Endothelial cell of umbilical vein (primary cell): ENCODE data around the gene GRID2IP. TPM values are rescaled to one million over a fixed set of nuclear protein-coding genes. Genes with fewer than 3 reads are reported as not detected.

Source experiments
- BruUV-seq: library from RNA; stranded (reverse); fragments of 400-500 nt; replicated peaks from 2 replicates; lab custom pipeline; 2021; lab: Mats Ljungman, UMichigan
- CTCF ChIA-PET: fragments of 300-600, 350-600 bp; sonication (Branson Sonifier 250); formaldehyde crosslinking; loops from one replicate; lab custom pipeline; 2021; ENCODE audit warnings: antibody characterized with exemption, inconsistent platforms; lab: Charles Lee
- POLR2A ChIA-PET: fragments of 300-600, 350-600 bp; sonication (Branson Sonifier 250); formaldehyde crosslinking; loops from one replicate; lab custom pipeline; 2021; ENCODE audit warnings: antibody characterized with exemption, inconsistent platforms; lab: Charles Lee
- DNase-seq: peaks from one replicate; pipeline ENCODE4 v3.0.0-alpha.2; 2011; ENCODE audit warnings: low read depth, low spot score
- FAIRE-seq: peaks from 2 replicates; lab custom pipeline; 2011; peaks lifted over from hg19 to GRCh38; lab: Jason Lieb, UNC
- H2AFZ ChIP-seq: 2 replicates; pipeline ENCODE4 v1.6.0; 2012; ENCODE audit warnings: low read depth, low read length, control low read depth, inconsistent platforms
- H3K27ac ChIP-seq: 2 replicates; pipeline ENCODE4 v1.5.1; 2011; ENCODE audit warnings: low read depth, mild to moderate bottlenecking, control low read depth, low read length, moderate library complexity; ENCODE audit not compliant: insufficient read depth
- H3K27me3 ChIP-seq, 2 experiments: 2 replicates each; pipeline versions ENCODE4 v1.6.0 to v1.6.1; 2011; ENCODE audit warnings: low read length in 2 of 2, mixed read lengths in 1 of 2; ENCODE audit not compliant: control insufficient read depth in 2 of 2, insufficient read depth in 2 of 2
- H3K36me3 ChIP-seq, 2 experiments: 2 replicates in 1 of 2; 3 replicates in 1 of 2; pipeline ENCODE4 v1.5.1; 2011; ENCODE audit warnings: low read length in 2 of 2, mild to moderate bottlenecking in 1 of 2, moderate library complexity in 1 of 2; ENCODE audit not compliant: control insufficient read depth in 2 of 2, insufficient read depth in 2 of 2; ENCODE audit errors: extremely low read depth in 1 of 2
- H3K4me1 ChIP-seq: 3 replicates; pipeline ENCODE4 v1.5.1; 2011; ENCODE audit warnings: mild to moderate bottlenecking, low read length; ENCODE audit not compliant: control insufficient read depth, insufficient read depth; ENCODE audit errors: extremely low read depth
- H3K4me2 ChIP-seq: 2 replicates; pipeline ENCODE4 v1.6.1; 2011; ENCODE audit warnings: low read length, control low read depth, mixed read lengths; ENCODE audit not compliant: insufficient read depth
- H3K4me3 ChIP-seq, 3 experiments: fragments of 200-600 bp in 1 of 3; sonication (generic), shearing (Covaris generic) in 1 of 3; replicated peaks in 1 of 3; 2 replicates each; pipeline ENCODE4 v1.5.1; 2011 to 2016; ENCODE audit warnings: control low read depth in 3 of 3, low read length in 3 of 3, mild to moderate bottlenecking in 2 of 3, inconsistent platforms in 1 of 3, low read depth in 1 of 3, moderate library complexity in 1 of 3; ENCODE audit not compliant: insufficient read depth in 1 of 3
- H3K79me2 ChIP-seq: 2 replicates; pipeline ENCODE4 v1.6.0; 2012; ENCODE audit warnings: low read length, inconsistent platforms; ENCODE audit not compliant: control insufficient read depth, insufficient read depth
- H3K9ac ChIP-seq: replicated peaks from 2 replicates; pipeline ENCODE3; 2011; ENCODE audit warnings: low read length, control low read depth; ENCODE audit not compliant: insufficient read depth; ENCODE audit errors: extremely low read depth
- H3K9me1 ChIP-seq: replicated peaks from 3 replicates; pipeline ENCODE4 v1.6.0; 2011; ENCODE audit warnings: mild to moderate bottlenecking, low read length; ENCODE audit not compliant: control insufficient read depth, insufficient read depth; ENCODE audit errors: extremely low read depth
- H3K9me3 ChIP-seq: replicated peaks from 2 replicates; pipeline ENCODE4 v1.5.1; 2012; ENCODE audit warnings: low read length, inconsistent platforms; ENCODE audit not compliant: control insufficient read depth, insufficient read depth
- H4K20me1 ChIP-seq: replicated peaks from 2 replicates; pipeline ENCODE3; 2011; ENCODE audit warnings: mild to moderate bottlenecking, low read length; ENCODE audit not compliant: control insufficient read depth, insufficient read depth; ENCODE audit errors: extremely low read depth
- CTCF ChIP-seq, 2 donors: IDR thresholded peaks; 1 replicate in 1 of 2; 2 replicates in 1 of 2; pipeline ENCODE4 v1.5.1; 2011; ENCODE audit warnings: low read length in 2 of 2, mild to moderate bottlenecking in 2 of 2, moderate library complexity in 2 of 2, control low read depth in 1 of 2, inconsistent platforms in 1 of 2, low read depth in 1 of 2; ENCODE audit not compliant: insufficient read depth in 1 of 2; ENCODE audit errors: extremely low read depth in 1 of 2
- EZH2 ChIP-seq: IDR thresholded peaks from 2 replicates; pipeline ENCODE4 v1.6.1; 2012; ENCODE audit warnings: borderline replicate concordance, low read depth, mild to moderate bottlenecking, moderate library complexity, low read length, inconsistent platforms; ENCODE audit not compliant: severe bottlenecking
- FOS ChIP-seq: IDR thresholded peaks from 2 replicates; pipeline ENCODE4 v1.6.1; 2011; ENCODE audit warnings: mild to moderate bottlenecking, low read length, moderate library complexity, borderline replicate concordance; ENCODE audit not compliant: insufficient read depth
- JUN ChIP-seq: IDR thresholded peaks from 2 replicates; pipeline ENCODE4 v1.6.1; 2011; ENCODE audit warnings: borderline replicate concordance, low read depth; ENCODE audit not compliant: insufficient read length, insufficient read depth
- MAX ChIP-seq: IDR thresholded peaks from 2 replicates; pipeline ENCODE4 v1.6.1; 2011; ENCODE audit not compliant: insufficient read depth, insufficient read length
- MYC ChIP-seq: IDR thresholded peaks from one replicate; pipeline ENCODE4 v1.6.1; 2011; ENCODE audit warnings: mild to moderate bottlenecking, low read depth, low read length
- POLR2A ChIP-seq: IDR thresholded peaks from 2 replicates; pipeline ENCODE4 v1.6.1; 2012; ENCODE audit warnings: low read depth, mild to moderate bottlenecking, control low read depth, low read length
- POLR2AphosphoS5 ChIP-seq: IDR thresholded peaks from 2 replicates; pipeline ENCODE4 v1.6.1; 2012; ENCODE audit warnings: low read depth, mild to moderate bottlenecking, control low read depth, low read length, moderate library complexity; ENCODE audit not compliant: insufficient read depth
- dilution Hi-C: fragments of 300-500 bp; cut with MboI; formaldehyde crosslinking; loops from one replicate; pipeline ENCODE4 v1.15.0; 2019; ENCODE audit warnings: low sequenced_read_pairs; ENCODE audit not compliant: extremely low pct_ligation_motif_present
- intact Hi-C: fragments of 100-400 bp; cut with micrococcal nuclease; formaldehyde crosslinking; loops from one replicate; pipeline ENCODE4 v1.10.0; 2022
- polyA plus RNA-seq, 4 experiments: library from polyadenylated mRNA; depleted of rRNA in 3 of 4; stranded (reverse) in 3 of 4; unstranded in 1 of 4; fragments of >200 nt; gene quantifications; 2 replicates each; pipeline versions ENCODE4 v1.2.1 to v1.2.3, GENCODE V29; 2011 to 2012; ENCODE audit warnings: missing spikeins in 1 of 4
- total RNA-seq: library from RNA; stranded (reverse); gene quantifications from 2 replicates; pipeline ENCODE4 v1.2.3, GENCODE V29; 2021

GRID2IP gene
- total and polyA plus RNA-seq, 2 donors (not counting 3 experiments of a cell fraction or from before 2014, with no cell fraction given): not detected

GRCh38 chr7:6495597-6496262, 55.5 kb downstream of the GRID2IP start:
- TF ChIP-seq CTCF (IDR thresholded peaks at IDR 0.05; ENCODE audit: extremely low read depth in 1 of 2, insufficient read depth in 1 of 2, low read depth in 1 of 2, low read length in 2 of 2) (no peak), POLR2A (no peak), MYC (no peak), FOS (no peak)
- ChIA-PET CTCF (interaction anchor here (1.0 kb wide), 1 partner anchor 20 kb away, joined by 3 read pairs; no protein-coding TSS in a partner anchor), POLR2A (no interaction called here)
- Histone ChIP-seq H3K4me2 (no peak overlapping the region), H3K36me3 (no peaks in the 10 kb centered on the region), H3K4me1 (no peaks in the 10 kb centered on the region), H3K9ac (no peak overlapping the region), H3K27ac (no peak overlapping the region), H3K9me3 (no peaks in the 10 kb centered on the region), H3K79me2 (no peaks in the 10 kb centered on the region), H3K9me1 (no peaks in the 10 kb centered on the region), H3K27me3 (peaks cover 3 to 6% of the 10 kb centered on the region in 2 experiments), H2AFZ (no peak overlapping the region), H4K20me1 (no peaks in the 10 kb centered on the region), H3K4me3 (no peak overlapping the region)
- no peak for DNase-seq
- dilution Hi-C loops: no loop called here
- no peak for FAIRE-seq
- no TSS peak for BruUV-seq
- intact Hi-C loops: no loop called here

GRCh38 chr7:6494365-6494764, 56.9 kb downstream of the GRID2IP start:
- no peak overlapping the region for H3K9ac ChIP-seq
- no peak overlapping the region for H3K27ac ChIP-seq
- DNase-seq (no peak), FAIRE-seq (no peak)
- no peaks in the 10 kb centered on the region for H3K9me1 ChIP-seq
- CTCF ChIA-PET: no interaction called here
- H3K4me1 ChIP-seq: no peaks in the 10 kb centered on the region
- dilution Hi-C loops: no loop called here
- no peaks in the 10 kb centered on the region for H4K20me1 ChIP-seq
- no peaks in the 10 kb centered on the region for H3K36me3 ChIP-seq
- no peak overlapping the region for H3K4me3 ChIP-seq
- H3K27me3 ChIP-seq: peaks cover 4 to 6% of the 10 kb centered on the region in 2 experiments
- no peak overlapping the region for H3K4me2 ChIP-seq
- no peak overlapping the region for H2AFZ ChIP-seq
- intact Hi-C loops: no loop called here
- POLR2A ChIA-PET: no interaction called here
- no peaks in the 10 kb centered on the region for H3K9me3 ChIP-seq
- TF ChIP-seq MAX (no peak), POLR2A (no peak), JUN (no peak), CTCF (IDR thresholded peaks at IDR 0.05; ENCODE audit: extremely low read depth in 1 of 2, insufficient read depth in 1 of 2, low read depth in 1 of 2, low read length in 2 of 2) (no peak), EZH2 (no peak), FOS (no peak), POLR2AphosphoS5 (no peak)
- no TSS peak for BruUV-seq
- H3K79me2 ChIP-seq: no peaks in the 10 kb centered on the region
